ENCODE results near the gene GOLGA1. TPM values are rescaled to one million over a fixed set of nuclear protein-coding genes. Genes with fewer than 3 reads are reported as not detected.

Gene GOLGA1
- total RNA-seq, 1 donor from 2014 or later: 16.1 TPM

DNA sequence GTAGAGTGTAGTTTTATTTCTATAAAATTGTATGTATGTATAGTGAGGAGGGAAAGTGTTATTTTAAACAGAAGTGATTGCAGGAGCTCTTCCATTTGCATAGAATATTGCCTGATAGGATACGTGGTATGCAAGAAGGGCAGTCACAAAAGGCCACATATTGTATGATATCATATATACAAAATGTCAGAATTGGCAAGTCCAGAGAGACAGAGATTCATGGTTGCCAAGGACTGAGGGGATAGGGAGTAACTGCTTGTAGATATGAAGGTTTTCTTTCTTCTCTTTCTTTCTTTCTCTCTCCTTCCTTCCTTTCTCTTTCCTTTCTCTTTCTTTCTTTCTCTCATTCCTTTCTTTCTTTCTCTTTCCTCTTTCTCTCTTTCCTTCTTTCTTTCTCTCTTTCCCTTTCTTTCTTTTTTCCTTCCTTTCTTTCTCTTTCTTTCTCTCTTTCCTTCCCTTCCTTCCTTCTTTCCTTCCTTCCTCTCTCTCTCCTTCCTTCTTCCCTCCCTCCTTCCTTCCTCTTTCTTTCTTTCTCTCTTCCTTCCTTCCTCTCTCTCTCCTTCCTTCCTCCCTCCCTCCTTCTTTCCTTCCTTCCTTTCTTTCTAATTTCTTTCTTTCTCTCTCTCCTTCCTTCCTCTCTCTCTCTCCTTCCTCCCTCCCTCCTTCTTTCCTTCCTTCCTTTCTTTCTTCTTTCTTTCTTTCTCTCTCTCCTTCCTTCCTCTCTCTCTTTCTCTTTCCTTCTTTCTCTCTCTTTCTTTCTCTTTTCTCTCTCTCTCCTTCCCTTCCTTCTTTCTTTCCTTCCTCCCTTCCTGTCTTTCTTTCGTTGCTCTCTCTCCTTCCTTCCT lies 112.2 kb downstream of the GOLGA1 start:
- no peak for ATAC-seq (ENCODE audit: poor library complexity)
- intact Hi-C loops (cut with DNase I): no loop called here
- no peak for DNase-seq

Other genes with a start within 250 kb of the GOLGA1 start
- gene NR6A1, start 169.8 kb downstream of the GOLGA1 start, total RNA-seq: 1.4 TPM
- 27.5 TPM for gene OLFML2A, start 163.9 kb downstream of the GOLGA1 start, total RNA-seq
- not detected for gene WDR38, start 87.6 kb downstream of the GOLGA1 start, total RNA-seq
- gene RPL35, start 79.1 kb downstream of the GOLGA1 start, total RNA-seq: 621 TPM
- gene ARPC5L, start 79.0 kb downstream of the GOLGA1 start, total RNA-seq: 37.8 TPM
- 3.3 TPM for gene SCAI, start 202.4 kb upstream of the GOLGA1 start, total RNA-seq
- gene PPP6C, start 248.7 kb upstream of the GOLGA1 start, total RNA-seq: 34.2 TPM

Data from Right ventricle myocardium superior (tissue), 1 donor.